HuH-7.5 (cell line): ENCODE data around the gene MED1.

Source experiments
- DNase-seq: peaks from one replicate; pipeline ENCODE4 v3.0.0; 2011; ENCODE audit warnings: low spot score

The MED1 gene

GRCh38 chr17:39364236-39365025 lies 86.6 kb downstream of the MED1 start:
- DNase-seq, result no peak

GRCh38 chr17:39361064-39361463 lies 90.0 kb downstream of the MED1 start:
- DNase-seq, result no peak

- DNase-seq, result no peak
Observed at GRCh38 chr17:39360537-39360936, 90.5 kb downstream of the MED1 start.

- no peak for DNase-seq
Observed at GRCh38 chr17:39359994-39360393, 91.1 kb downstream of the MED1 start.

GRCh38 chr17:39357986-39358385 lies 93.1 kb downstream of the MED1 start:
- no peak for DNase-seq

GRCh38 chr17:39357488-39357887 lies 93.6 kb downstream of the MED1 start:
- DNase-seq, result no peak
